OCI-LY7 (cell line): ENCODE data around the gene GABRG3.

Experiments
- CTCF ChIP-seq: fragments of 200-600 bp; sonication (generic); conservative IDR thresholded peaks from 2 replicates; pipeline ENCODE4 v1.5.1; 2014; ENCODE audit warnings: mild to moderate bottlenecking, antibody characterized with exemption, low read length, moderate library complexity, mixed read lengths
- EZH2phosphoT487 ChIP-seq: fragments of 200-600 bp; sonication (generic); IDR thresholded peaks from 2 replicates; pipeline ENCODE4 v1.6.1; 2018; ENCODE audit warnings: low read depth, borderline replicate concordance, mild to moderate bottlenecking, mixed run types, antibody characterized with exemption, low read length, moderate library complexity, mixed read lengths

- no peak for TF ChIP-seq CTCF
- no peak for TF ChIP-seq EZH2phosphoT487
Observed at GRCh38 chr15:27167738-27168137, 196.8 kb downstream of the GABRG3 start.
